Colon (tissue), 2 donors: ENCODE data around the gene SRP68.
"Not testable (repeated sequence)": the region's sequence is repeated elsewhere in the genome, so short reads cannot be mapped to it uniquely, and the experiment has no call there.

Experiments used
- FAIRE-seq: peaks from 2 replicates; lab custom pipeline; 2012; peaks lifted over from hg19 to GRCh38; lab: Jason Lieb, UNC
- donor health status: control.
- donor health status: control.

The SRP68 gene

DNA sequence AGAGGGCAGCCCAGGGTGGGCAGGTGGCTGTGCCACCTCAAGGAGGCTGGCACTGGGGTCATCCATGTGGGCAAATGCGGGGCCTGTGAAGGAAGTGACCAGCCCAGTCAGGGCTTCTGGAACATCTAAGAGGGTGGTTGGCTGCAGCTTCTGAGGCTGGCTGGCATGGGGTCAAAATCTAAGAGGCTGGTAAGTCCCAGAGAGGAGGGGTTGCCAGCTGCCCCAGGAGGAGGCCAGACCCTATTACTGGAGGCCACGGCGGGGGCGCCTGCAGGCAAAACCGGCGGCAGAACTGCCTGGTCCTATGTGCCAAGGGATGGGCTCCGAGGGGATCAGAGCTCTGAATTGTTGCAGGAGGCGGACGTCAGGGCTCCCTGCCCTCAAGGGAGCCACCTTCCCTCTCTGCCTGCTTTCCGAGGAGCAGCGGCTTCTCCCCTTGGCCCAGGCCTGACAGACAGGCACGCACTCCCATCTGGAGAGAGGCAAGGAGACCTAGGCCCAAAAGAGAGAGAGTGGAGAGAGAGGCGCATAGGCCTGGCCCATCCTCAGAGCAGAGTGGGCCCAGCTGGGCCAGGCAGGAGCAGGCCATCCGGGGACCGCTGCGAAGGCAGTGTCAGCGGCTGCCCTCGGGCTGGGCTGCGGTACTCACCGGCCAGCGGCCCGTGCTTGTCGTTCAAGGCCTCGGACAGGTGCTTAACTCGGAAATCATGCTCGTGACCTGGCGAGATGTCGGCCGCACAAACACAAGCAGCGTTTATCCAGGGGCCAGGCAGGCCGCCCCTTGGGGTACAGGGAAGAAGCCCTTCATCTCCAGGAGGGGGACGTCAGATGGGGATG, 17.6 kb upstream of the SRP68 start:
- FAIRE-seq = no peak

GRCh38 chr17:76088868-76089576, 16.7 kb upstream of the SRP68 start:
- no peak for FAIRE-seq

GRCh38 chr17:76088041-76088867, 15.9 kb upstream of the SRP68 start:
- FAIRE-seq = no peak

DNA sequence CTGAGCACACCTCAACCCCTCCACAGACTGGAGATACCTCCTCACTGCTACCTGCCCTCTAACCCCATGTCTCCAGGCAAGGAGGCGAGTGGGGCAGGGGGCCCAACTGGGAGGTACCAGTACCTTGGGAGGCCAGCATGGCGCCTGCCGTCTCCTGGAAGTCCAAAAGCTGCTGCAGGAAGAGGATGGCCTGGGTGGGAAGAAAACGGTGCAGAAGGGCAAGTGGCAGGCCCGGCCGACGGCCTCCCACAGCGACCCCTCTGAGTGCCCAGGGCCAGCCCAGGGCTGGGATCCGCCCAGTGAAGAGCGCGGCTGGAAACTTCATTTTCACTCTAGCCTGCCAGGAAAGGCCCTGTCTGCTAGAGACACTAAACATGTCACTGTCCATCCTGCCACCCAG, 15.2 kb upstream of the SRP68 start:
- FAIRE-seq = no peak

DNA sequence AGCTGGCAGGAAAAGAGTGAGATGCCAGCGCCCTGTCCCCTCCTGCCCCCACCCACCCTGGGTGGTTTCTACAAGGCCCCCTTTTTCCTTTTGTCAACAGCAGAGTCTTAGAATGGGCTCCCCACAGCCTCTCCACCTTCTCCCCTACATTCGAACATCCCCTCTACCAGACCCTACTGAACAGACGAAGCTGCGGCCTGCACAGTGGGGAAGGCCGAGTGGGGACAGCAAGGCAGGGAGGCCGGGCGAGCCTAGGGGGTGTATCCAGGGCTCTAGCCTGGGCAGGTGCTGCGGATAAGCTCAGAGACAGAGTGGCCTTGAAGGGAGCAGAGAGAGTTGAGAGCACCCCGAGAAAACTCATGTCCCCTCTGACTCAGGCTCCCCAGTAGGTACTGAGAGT, 14.1 kb upstream of the SRP68 start:
- no peak for FAIRE-seq

DNA sequence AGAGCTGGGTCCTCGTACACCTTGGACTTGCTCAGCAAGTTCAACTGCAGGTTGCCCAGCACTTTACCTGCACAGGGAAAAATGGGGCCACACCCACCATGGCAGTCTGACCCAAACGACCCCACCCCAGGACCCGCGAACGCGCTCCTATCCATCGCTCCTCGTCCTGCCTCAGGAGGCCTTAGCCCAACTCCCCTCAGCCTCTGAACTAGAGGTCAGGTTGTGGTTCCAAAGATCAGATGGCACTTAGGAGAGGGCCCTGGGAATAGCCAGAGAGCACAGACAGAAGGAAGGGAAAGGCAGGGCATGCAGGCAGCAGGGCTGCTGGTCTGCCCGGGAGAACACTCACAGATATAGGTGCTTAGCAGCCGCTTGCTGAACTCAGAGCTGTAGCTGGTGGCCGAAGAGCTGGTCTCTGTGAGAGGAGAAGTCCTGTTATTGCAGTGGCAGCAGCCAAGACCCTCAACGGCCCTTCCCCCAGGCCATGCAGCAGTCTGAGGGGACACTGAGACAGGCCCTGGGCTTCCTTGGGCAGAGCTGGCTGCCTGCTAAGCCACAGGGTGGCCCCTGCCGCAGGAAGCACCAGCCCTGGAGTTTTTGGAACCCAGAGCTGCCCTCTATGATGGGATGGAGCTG, 13.5 kb upstream of the SRP68 start:
- no peak for FAIRE-seq

GRCh38 chr17:76085066-76085730, 12.9 kb upstream of the SRP68 start:
- FAIRE-seq = no peak

GRCh38 chr17:76083536-76084182, 11.3 kb upstream of the SRP68 start:
- FAIRE-seq = no peak

DNA sequence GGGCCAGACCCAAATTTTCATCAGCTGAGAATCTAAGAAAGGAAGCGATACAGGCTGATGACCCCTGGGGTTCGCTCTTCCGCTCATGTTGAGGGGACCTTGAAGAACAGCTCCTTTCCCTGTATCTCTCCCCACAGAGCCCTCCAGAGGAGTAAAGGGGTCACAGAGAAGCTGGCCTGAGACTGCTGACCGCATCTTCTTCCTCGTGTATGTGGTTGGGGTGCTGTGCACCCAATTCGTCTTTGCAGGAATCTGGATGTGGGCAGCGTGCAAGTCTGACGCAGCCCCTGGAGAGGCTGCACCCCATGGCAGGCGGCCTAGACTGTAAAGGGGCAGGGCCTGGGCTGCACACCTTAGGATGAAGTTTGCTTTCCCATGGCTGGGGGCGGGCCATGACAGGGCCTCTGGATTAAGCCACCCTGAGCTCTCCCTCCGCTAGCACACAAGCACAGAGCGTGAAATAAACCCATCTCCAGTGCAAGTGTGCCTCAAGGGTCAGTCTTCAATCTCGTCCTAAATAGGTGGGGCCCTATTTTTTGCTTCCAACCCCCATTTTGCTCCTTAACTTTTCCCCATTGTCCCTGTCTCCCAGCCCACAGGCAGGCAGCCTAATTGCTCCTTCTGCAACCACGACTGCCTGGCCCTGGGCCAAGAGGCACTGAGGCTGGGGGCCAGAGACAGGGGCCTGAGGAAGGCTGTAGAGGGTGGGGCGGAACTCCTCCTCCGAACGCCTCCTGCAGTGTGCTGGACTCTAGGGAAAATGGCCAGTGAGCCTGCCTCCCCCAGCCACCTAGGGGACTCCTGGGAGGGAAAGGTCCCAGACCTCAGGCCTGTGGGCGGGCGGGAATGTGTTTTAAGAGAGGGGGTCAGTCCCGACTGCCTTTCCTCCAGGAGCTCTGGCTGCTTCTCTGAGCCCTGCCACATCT, 10.3 kb upstream of the SRP68 start:
- FAIRE-seq = no peak

- no peak for FAIRE-seq
Measured at GRCh38 chr17:76081295-76082210, 9.2 kb upstream of the SRP68 start.

DNA sequence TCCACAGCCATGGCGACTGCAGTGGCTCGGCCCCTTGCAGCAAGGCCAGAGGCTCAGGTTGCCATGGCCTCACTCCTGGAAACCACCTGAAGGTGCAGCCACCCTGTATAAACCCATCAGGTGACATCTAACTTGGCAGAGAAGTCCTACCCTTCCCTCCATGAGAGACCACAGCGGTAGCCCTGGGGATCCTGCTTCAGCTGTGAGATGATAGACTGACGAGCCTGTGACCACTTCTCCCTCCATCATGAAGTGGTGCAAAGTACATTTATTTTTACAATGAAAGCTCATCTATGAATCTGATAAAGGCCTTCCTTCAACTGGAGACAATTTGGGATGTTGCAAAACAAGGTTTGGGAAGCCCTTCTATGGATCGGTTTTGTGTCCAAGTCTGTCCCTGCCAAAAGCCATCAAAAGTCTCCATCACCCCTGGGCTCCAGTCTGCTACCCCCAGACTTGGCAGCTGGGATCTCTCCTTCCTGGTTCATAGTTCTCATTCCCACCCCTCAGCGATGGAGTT, 8.5 kb upstream of the SRP68 start:
- FAIRE-seq = no peak

DNA sequence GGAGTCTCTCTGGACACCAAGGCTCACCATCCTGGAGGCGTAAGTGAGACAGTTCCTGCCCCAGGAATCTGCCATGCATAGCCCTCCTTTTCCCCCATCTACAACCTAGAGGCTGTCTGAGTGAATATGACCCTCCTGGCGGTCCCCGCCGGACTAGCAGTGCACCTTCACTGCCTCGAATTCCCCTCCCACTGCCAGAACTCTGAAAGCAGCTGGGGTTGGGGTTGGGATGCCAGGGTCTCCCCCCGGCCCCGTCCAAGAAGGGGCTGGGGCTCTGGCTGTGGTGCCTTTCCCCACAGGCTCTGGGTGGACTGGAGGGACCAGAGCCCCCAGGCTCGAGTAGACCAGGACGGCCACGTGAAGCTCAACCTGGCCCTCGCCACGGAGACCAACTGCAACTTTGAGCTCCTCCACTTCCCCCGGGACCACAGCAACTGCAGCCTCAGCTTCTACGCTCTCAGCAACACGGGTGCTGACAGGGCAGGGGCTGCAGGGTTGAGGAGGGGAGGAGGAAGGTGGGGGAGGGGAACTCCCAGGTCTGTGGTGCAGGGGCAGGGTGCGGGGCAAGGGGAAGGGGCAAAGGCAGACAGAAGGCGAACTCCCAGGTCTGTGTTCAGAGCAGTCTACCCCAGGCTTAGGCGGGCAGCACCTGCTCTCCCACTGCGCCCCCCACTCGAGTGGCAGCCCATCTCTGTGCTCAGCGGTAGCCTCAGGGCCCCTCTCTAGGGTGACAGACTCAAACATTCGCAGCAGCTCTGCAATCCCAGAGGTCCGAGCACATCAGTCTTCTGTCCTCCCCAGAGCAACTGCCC, 7.8 kb upstream of the SRP68 start:
- FAIRE-seq = no peak

GRCh38 chr17:76079535-76079955, 7.2 kb upstream of the SRP68 start:
- no peak for FAIRE-seq

GRCh38 chr17:76078860-76079534, 6.7 kb upstream of the SRP68 start, which contains the start of gene ZACN:
Gene ZACN (plus strand): TSS chr17:76079182. CDS start chr17:76079265, 83 bp downstream.
- FAIRE-seq = no peak

DNA sequence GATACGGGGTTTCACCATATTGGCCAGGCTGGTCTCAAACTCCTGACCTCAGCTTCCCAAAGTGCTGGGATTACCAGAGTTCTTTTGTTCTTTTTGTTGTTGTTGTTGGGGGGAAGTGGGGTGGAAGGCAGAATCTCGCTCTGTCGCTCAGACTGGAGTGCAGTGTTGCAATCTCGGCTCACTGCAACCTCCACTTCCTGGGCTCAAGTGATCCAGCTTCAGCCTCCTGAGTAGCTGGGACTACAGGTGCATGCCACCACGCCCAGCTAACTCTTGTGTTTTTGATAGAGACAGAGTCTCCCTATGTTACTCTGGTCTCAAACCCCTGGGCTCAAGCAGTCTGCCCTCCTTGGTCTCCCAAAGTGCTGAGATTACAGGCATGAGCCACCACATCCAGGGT, 6.1 kb upstream of the SRP68 start:
- not testable (repeated sequence) for FAIRE-seq

DNA sequence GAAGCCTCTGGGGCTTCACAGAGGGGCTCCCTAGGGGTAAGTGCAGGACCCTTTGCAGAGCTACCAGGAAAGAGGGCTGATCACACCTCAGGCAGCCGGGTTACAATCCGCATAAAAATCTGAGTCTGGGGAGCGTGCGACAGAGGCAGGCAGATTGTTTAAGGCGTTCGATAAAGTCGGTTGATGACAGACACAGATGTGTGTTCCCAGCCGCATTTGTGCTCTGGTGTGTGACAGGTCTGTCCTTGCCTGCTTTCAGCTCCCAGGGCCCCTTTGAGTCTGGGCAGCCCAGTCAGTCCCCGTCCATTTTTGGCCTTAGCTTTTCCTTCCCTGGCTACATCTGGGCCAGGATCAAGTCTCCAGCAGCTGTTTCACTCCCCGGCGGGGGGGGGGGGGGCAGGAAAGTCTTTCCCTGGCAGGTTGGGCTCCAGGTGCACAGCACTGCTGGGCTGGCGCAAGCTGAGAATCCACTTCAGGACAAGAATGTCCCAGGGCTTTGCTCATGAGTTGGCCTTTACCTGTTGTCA, 5.3 kb upstream of the SRP68 start:
- FAIRE-seq = no peak
